HCT116 (cell line): ENCODE data around the gene RPS2. TPM values are rescaled to one million over a fixed set of nuclear protein-coding genes. Genes with fewer than 3 reads are reported as not detected.

Source experiments
- ATAC-seq: fragments of 200-7000 bp; cut with Tn5 transposase; 2 replicates; pipeline ENCODE4 v1.9.1; 2020; ENCODE audit warnings: mild to moderate bottlenecking, moderate library complexity
- BruUV-seq: library from RNA; stranded (reverse); fragments of 400-500 nt; replicated peaks from 2 replicates; lab custom pipeline; 2021; lab: Mats Ljungman, UMichigan
- CTCF ChIA-PET: fragments of 300-600 bp; sonication (Branson Sonifier 250); formaldehyde crosslinking; loops from one replicate; lab custom pipeline; 2021; ENCODE audit warnings: antibody characterized with exemption; lab: Charles Lee
- POLR2A ChIA-PET: fragments of 300-600, 350-600 bp; sonication (Branson Sonifier 250); formaldehyde crosslinking; loops from one replicate; lab custom pipeline; 2021; ENCODE audit warnings: antibody characterized with exemption; lab: Charles Lee
- RAD21 ChIA-PET, 2 experiments: fragments of 300-600 bp; sonication (Branson Sonifier 250); formaldehyde crosslinking; loops; one replicate each; lab custom pipeline; 2023; ENCODE audit warnings: low total read pairs in 2 of 2; ENCODE audit not compliant: uncharacterized antibody in 2 of 2, unreplicated experiment in 2 of 2, low non-redundant PET in 1 of 2; lab: Charles Lee
- DNase-seq: peaks from one replicate; pipeline ENCODE4 v3.0.0-alpha.2; 2010; ENCODE audit warnings: low read depth, low spot score
- H2AFZ ChIP-seq: fragments of 200-600 bp; shearing (Covaris generic), sonication (generic); 2 replicates; pipeline ENCODE4 v1.6.1; 2017; ENCODE audit warnings: low read depth, mixed run types, mixed read lengths, antibody characterized with exemption, low read length; ENCODE audit not compliant: poor library complexity, severe bottlenecking
- H3K27ac ChIP-seq: 2 replicates; pipeline ENCODE4 v1.5.1; 2012; ENCODE audit warnings: low read depth, low read length
- H3K27me3 ChIP-seq: fragments of 200-600 bp; sonication (generic); 2 replicates; pipeline ENCODE4 v1.6.1; 2016; ENCODE audit warnings: mixed run types, low read length, mixed read lengths; ENCODE audit not compliant: insufficient read depth
- H3K36me3 ChIP-seq, 2 experiments: fragments of 200-500 bp in 1 of 2; fragments of 200-600 bp in 1 of 2; sonication (Bioruptor generic) in 1 of 2; sonication (generic) in 1 of 2; 2 replicates each; pipeline versions ENCODE4 v1.5.1 to v1.6.1; 2014 to 2016; ENCODE audit warnings: low read length in 2 of 2, inconsistent platforms in 1 of 2, mixed read lengths in 1 of 2, mixed run types in 1 of 2; ENCODE audit not compliant: insufficient read depth in 2 of 2, control insufficient read depth in 1 of 2
- H3K4me1 ChIP-seq, 2 experiments: fragments of 200-600 bp in 1 of 2; sonication (generic) in 1 of 2; 2 replicates each; pipeline versions ENCODE4 v1.5.1 to v1.6.1; 2012 to 2017; ENCODE audit warnings: low read length in 2 of 2, inconsistent platforms in 1 of 2, mild to moderate bottlenecking in 1 of 2, mixed read lengths in 1 of 2, mixed run types in 1 of 2, moderate library complexity in 1 of 2; ENCODE audit not compliant: insufficient read depth in 2 of 2, control insufficient read depth in 1 of 2
- H3K4me2 ChIP-seq: fragments of 200-600 bp; sonication (generic); 2 replicates; pipeline ENCODE4 v1.6.1; 2017; ENCODE audit warnings: mixed run types, low read length, mixed read lengths
- H3K4me3 ChIP-seq, 2 experiments: fragments of 200-600 bp in 1 of 2; sonication (generic) in 1 of 2; replicated peaks in 1 of 2; 2 replicates each; pipeline ENCODE4 v1.5.1; 2011 to 2016; ENCODE audit warnings: low read length in 2 of 2, control low read depth in 1 of 2, low read depth in 1 of 2, mild to moderate bottlenecking in 1 of 2, mixed read lengths in 1 of 2, mixed run types in 1 of 2
- H3K79me2 ChIP-seq: fragments of 200-600 bp; sonication (generic); 2 replicates; pipeline ENCODE4 v1.6.1; 2017; ENCODE audit warnings: mild to moderate bottlenecking, mixed run types, low read length, moderate library complexity, mixed read lengths; ENCODE audit not compliant: insufficient read depth
- H3K9ac ChIP-seq: fragments of 200-600 bp; sonication (generic); 2 replicates; pipeline ENCODE4 v1.6.1; 2016; ENCODE audit warnings: low read length, mixed read lengths
- H3K9me2 ChIP-seq: fragments of 200-600 bp; sonication (generic), shearing (Covaris generic); 2 replicates; pipeline ENCODE4 v1.6.1; 2017; ENCODE audit warnings: mixed run types, mild to moderate bottlenecking, moderate library complexity; ENCODE audit not compliant: insufficient read depth
- H3K9me3 ChIP-seq, 2 experiments: fragments of 200-500 bp in 1 of 2; fragments of 200-600 bp in 1 of 2; sonication (Bioruptor generic) in 1 of 2; sonication (generic) in 1 of 2; 2 replicates each; pipeline ENCODE4 v1.6.1; 2014 to 2017; ENCODE audit warnings: low read length in 2 of 2, mixed read lengths in 2 of 2, inconsistent platforms in 1 of 2, low read depth in 1 of 2, mild to moderate bottlenecking in 1 of 2, mixed run types in 1 of 2, moderate library complexity in 1 of 2; ENCODE audit not compliant: control insufficient read depth in 1 of 2, insufficient read depth in 1 of 2
- H4K20me1 ChIP-seq: fragments of 200-600 bp; sonication (generic), shearing (Covaris generic); 2 replicates; pipeline ENCODE4 v1.6.1; 2017; ENCODE audit warnings: mixed run types, mild to moderate bottlenecking, moderate library complexity; ENCODE audit not compliant: insufficient read depth
- CEBPB ChIP-seq: IDR thresholded peaks from 2 replicates; pipeline ENCODE4 v1.6.1; 2012; ENCODE audit warnings: low read depth
- EZH2 ChIP-seq: fragments of 200-600 bp; sonication (generic); IDR thresholded peaks from 2 replicates; pipeline ENCODE4 v1.6.1; 2017; ENCODE audit warnings: antibody characterized with exemption, mixed run types
- intact Hi-C: fragments of 100-400 bp; cut with micrococcal nuclease; formaldehyde crosslinking; loops from 2 replicates; pipeline ENCODE4 v1.10.0; 2022
- total RNA-seq: library from RNA; stranded (reverse); gene quantifications from one replicate; pipeline ENCODE4 v1.2.1, GENCODE V29; 2021; ENCODE audit not compliant: unreplicated experiment
- TF ChIP-seq, protein P1 (sequence below): IDR thresholded peaks from 2 replicates; pipeline ENCODE4 v1.6.1; 2012

Gene RPS2
- total RNA-seq, 1 experiment from 2014 or later = 6,265 TPM

DNA sequence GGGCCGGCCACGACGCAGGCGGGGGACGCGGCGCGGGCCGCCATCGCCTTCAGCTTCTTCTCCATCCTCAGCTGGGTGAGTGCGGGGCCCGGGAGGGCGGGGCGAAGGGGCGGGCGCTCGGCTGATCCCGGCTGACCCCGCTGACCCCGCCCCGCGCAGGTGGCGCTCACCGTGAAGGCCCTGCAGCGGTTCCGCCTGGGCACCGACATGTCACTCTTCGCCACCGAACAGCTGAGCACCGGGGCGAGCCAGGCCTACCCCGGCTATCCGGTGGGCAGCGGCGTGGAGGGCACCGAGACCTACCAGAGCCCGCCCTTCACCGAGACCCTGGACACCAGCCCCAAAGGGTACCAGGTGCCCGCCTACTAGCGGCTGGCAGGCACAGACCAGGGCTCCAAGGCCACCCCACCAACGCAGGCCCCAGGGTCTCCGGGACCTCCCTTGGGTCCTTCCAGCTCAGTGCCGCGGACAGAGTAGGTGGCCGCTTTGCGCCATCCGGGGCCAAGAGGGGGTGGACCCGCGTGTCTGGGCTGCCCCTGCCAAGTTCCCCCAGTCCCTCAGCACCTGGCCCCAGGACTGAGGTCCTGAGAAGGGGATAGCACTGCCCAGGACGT, 28.2 kb upstream of the RPS2 start:
- ATAC-seq (no peak), DNase-seq (no peak)
- Histone ChIP-seq H3K27ac (peak overlapping the region; percentile 43; the same call in 1 of the 2 replicates), H3K36me3 (peaks cover 2 to 7% of the 10 kb centered on the region in 2 experiments; a peak in 3 of 4 replicates), H3K9me2 (no peaks in the 10 kb centered on the region), H4K20me1 (no peaks in the 10 kb centered on the region), H3K27me3 (no peaks in the 10 kb centered on the region), H2AFZ (no peak overlapping the region), H3K4me2 (no peak overlapping the region), H3K4me3 (no peak overlapping the region), H3K9me3 (no peaks in the 10 kb centered on the region), H3K4me1 (peaks cover 11 to 34% of the 10 kb centered on the region in 2 experiments; a peak in 3 of 4 replicates), H3K79me2 (no peaks in the 10 kb centered on the region), H3K9ac (no peak overlapping the region)
- ChIA-PET POLR2A (no interaction called here), CTCF (interaction anchor here (1.6 kb wide), 1 partner anchor 11 kb away, joined by 9 read pairs; no protein-coding TSS in a partner anchor), RAD21 (no interaction called here)
- TF ChIP-seq CEBPB = no peak
- intact Hi-C loops = no loop called here
- no TSS peak for BruUV-seq

DNA sequence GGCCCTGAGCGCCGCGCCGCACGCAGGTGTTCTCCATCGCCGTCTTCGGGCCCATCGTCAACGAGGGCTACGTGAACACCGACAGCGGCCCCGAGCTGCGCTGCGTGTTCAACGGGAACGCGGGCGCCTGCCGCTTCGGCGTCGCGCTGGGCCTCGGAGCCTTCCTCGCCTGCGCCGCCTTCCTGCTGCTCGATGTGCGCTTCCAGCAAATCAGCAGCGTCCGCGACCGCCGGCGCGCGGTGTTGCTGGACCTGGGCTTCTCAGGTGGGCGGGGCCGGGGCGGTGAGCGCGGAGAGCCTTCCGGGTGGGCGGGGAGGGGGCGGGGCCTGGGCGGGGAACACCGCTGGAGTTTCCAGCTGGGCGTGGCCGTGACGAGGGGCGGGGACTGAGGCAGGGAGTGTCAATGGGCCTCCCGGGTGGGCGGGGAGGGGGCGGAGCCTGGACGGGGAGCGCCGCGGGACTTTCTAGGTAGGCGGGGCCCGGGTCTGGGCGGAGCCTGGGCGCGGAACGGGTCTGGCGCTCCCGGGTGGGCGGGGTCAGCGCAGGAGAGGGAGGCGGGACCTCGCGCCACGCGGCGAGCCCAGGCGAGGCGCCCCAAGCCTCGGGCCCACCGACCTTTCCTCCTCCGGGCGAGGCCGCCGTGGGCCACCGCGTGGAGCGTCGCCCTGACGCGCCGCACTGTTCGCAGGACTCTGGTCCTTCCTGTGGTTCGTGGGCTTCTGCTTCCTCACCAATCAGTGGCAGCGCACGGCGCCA, 27.5 kb upstream of the RPS2 start:
- H3K79me2 ChIP-seq = no peaks in the 10 kb centered on the region
- no peaks in the 10 kb centered on the region for H3K9me2 ChIP-seq
- ATAC-seq (peak; percentile 75), DNase-seq (peak; percentile 61)
- H3K27me3 ChIP-seq = no peaks in the 10 kb centered on the region
- peaks cover 0 to under 1% of the 10 kb centered on the region in 2 experiments; a peak in 2 of 4 replicates for H3K36me3 ChIP-seq
- CTCF ChIA-PET = interaction anchor here (1.6 kb wide), 1 partner anchor 12 kb away, joined by 9 read pairs; no protein-coding TSS in a partner anchor
- H2AFZ ChIP-seq = no peak overlapping the region
- H3K4me3 ChIP-seq = no peak overlapping the region
- BruUV-seq = no TSS peak
- intact Hi-C loops = no loop called here
- no peak overlapping the region for H3K9ac ChIP-seq
- H3K4me1 ChIP-seq = peaks cover 11 to 34% of the 10 kb centered on the region in 2 experiments; a peak in 3 of 4 replicates
- peak overlapping the region; percentile 43; the same call in 1 of the 2 replicates for H3K27ac ChIP-seq
- TF ChIP-seq EZH2 = no peak
- TF ChIP-seq, protein P1, sequence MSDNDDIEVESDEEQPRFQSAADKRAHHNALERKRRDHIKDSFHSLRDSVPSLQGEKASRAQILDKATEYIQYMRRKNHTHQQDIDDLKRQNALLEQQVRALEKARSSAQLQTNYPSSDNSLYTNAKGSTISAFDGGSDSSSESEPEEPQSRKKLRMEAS = peak; percentile 68
- H4K20me1 ChIP-seq = no peaks in the 10 kb centered on the region
- RAD21 ChIA-PET = no interaction called here
- no peaks in the 10 kb centered on the region for H3K9me3 ChIP-seq
- POLR2A ChIA-PET = no interaction called here
- H3K4me2 ChIP-seq = peak overlapping the region; percentile 27; the same call in 1 of the 2 replicates
